Activated naive CD8-positive, alpha-beta T cell treated with anti-CD3 and anti-CD28 coated beads for 36 hours (primary cell): Measurements from ENCODE around the gene GPC6. TPM values are rescaled to one million over a fixed set of nuclear protein-coding genes. Genes with fewer than 3 reads are reported as not detected.

Experiments used
- DNase-seq: peaks from one replicate; pipeline ENCODE4 v3.0.0; 2021
- H3K27ac Mint-ChIP-seq: one replicate; pipeline ENCODE4 v1.8.0; 2022; ENCODE audit warnings: mild to moderate bottlenecking, moderate library complexity, mixed read lengths
- H3K27me3 Mint-ChIP-seq: one replicate; pipeline ENCODE4 v1.8.0; 2022; ENCODE audit warnings: mild to moderate bottlenecking, mixed read lengths
- H3K36me3 Mint-ChIP-seq: one replicate; pipeline ENCODE4 v1.8.0; 2021; ENCODE audit warnings: mild to moderate bottlenecking, mixed read lengths
- H3K4me1 Mint-ChIP-seq: one replicate; pipeline ENCODE4 v1.8.0; 2021; ENCODE audit warnings: mixed read lengths
- H3K4me3 Mint-ChIP-seq: one replicate; pipeline ENCODE4 v1.8.0; 2022; ENCODE audit warnings: mild to moderate bottlenecking, moderate library complexity, mixed read lengths
- H3K9me3 Mint-ChIP-seq: one replicate; pipeline ENCODE4 v1.8.0; 2022; ENCODE audit warnings: mixed read lengths
- total RNA-seq, 2 experiments: library from RNA; stranded (reverse); gene quantifications; one replicate each; pipeline ENCODE4 v1.2.3, GENCODE V29; 2021

The GPC6 gene
- total RNA-seq, 2 experiments from 2014 or later: not detected

- DNase-seq: no peak
- Mint-ChIP-seq H3K36me3 (no peaks in the 10 kb centered on the region), H3K4me1 (peaks cover 3% of the 10 kb centered on the region), H3K27ac (no peak overlapping the region), H3K4me3 (no peak overlapping the region), H3K9me3 (no peaks in the 10 kb centered on the region), H3K27me3 (peaks cover 48% of the 10 kb centered on the region)
Measured at GRCh38 chr13:93224535-93224934, 2.1 kb upstream of the GPC6 start.

GRCh38 chr13:93225610-93226009 lies 997 bp upstream of the GPC6 start:
- peaks cover 58% of the 10 kb centered on the region for H3K27me3 Mint-ChIP-seq
- H3K4me3 Mint-ChIP-seq: no peak overlapping the region
- no peaks in the 10 kb centered on the region for H3K36me3 Mint-ChIP-seq
- no peaks in the 10 kb centered on the region for H3K9me3 Mint-ChIP-seq
- H3K27ac Mint-ChIP-seq: no peak overlapping the region
- no peak for DNase-seq
- peaks cover 3% of the 10 kb centered on the region for H3K4me1 Mint-ChIP-seq

GRCh38 chr13:93226065-93226622 lies 463 bp upstream of the GPC6 start:
- H3K9me3 Mint-ChIP-seq: no peaks in the 10 kb centered on the region
- no peak for DNase-seq
- peaks cover 60% of the 10 kb centered on the region for H3K27me3 Mint-ChIP-seq
- H3K4me1 Mint-ChIP-seq: peaks cover 3% of the 10 kb centered on the region
- H3K27ac Mint-ChIP-seq: no peak overlapping the region
- H3K4me3 Mint-ChIP-seq: no peak overlapping the region
- H3K36me3 Mint-ChIP-seq: no peaks in the 10 kb centered on the region

- no peaks in the 10 kb centered on the region for H3K36me3 Mint-ChIP-seq
- H3K27me3 Mint-ChIP-seq: peaks cover 60% of the 10 kb centered on the region
- H3K4me1 Mint-ChIP-seq: peaks cover 3% of the 10 kb centered on the region
- H3K27ac Mint-ChIP-seq: no peak overlapping the region
- no peak for DNase-seq
- H3K4me3 Mint-ChIP-seq: no peak overlapping the region
- no peaks in the 10 kb centered on the region for H3K9me3 Mint-ChIP-seq
Measured at GRCh38 chr13:93227280-93227877, 772 bp downstream of the GPC6 start.

- DNase-seq: no peak
- H3K27me3 Mint-ChIP-seq: peaks cover 60% of the 10 kb centered on the region
- H3K4me3 Mint-ChIP-seq: no peak overlapping the region
- no peaks in the 10 kb centered on the region for H3K9me3 Mint-ChIP-seq
- no peaks in the 10 kb centered on the region for H3K36me3 Mint-ChIP-seq
- no peak overlapping the region for H3K27ac Mint-ChIP-seq
- peaks cover 3% of the 10 kb centered on the region for H3K4me1 Mint-ChIP-seq
Measured at GRCh38 chr13:93227878-93228642, 1.5 kb downstream of the GPC6 start.

DNA sequence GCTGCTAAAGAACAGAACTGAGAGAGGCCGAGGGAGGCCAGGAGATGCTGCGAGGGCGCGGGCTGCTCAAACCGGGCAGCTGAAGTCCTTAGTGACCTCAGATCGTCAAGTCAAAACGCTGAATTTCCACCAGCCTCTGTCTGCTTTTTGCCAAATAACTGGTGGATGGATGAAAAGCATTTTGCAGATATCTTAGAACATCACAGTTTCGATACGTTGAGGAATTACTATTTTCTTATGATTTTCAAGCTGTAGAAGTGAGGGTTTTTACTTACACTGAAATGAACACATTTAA lies 2.0 kb downstream of the GPC6 start:
- H3K4me3 Mint-ChIP-seq: no peak overlapping the region
- H3K36me3 Mint-ChIP-seq: no peaks in the 10 kb centered on the region
- DNase-seq: no peak
- peaks cover 3% of the 10 kb centered on the region for H3K4me1 Mint-ChIP-seq
- no peak overlapping the region for H3K27ac Mint-ChIP-seq
- H3K27me3 Mint-ChIP-seq: peaks cover 60% of the 10 kb centered on the region
- H3K9me3 Mint-ChIP-seq: no peaks in the 10 kb centered on the region

DNA sequence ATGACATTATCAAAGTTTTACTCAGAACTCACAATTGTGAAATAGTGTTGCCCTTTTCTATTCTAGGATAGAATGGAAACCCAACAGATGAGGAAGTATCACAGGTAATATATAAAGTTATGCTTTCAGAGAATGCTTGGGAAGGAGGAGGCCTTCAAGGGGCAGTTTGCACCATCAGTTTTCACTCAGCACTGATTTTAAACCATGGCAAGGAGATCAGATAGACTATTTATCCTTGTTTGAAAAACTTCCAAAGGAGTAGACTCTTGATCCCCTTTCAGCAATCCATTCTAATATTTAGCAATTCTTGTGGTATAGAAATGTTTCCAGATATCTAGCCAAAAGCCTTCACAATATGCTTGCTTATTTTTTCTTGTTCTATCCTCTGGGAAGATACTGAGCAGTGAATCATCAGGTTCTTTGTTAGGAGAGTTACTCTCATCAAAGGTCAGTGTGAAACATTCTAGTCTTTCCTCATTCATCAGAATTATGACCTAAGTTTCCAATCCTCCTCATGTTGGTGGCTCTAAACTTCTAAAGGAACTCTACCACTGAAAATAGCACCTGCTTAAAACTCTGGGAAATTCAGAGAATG lies 3.8 kb downstream of the GPC6 start:
- DNase-seq: no peak
- Mint-ChIP-seq H3K9me3 (no peaks in the 10 kb centered on the region), H3K4me3 (no peak overlapping the region), H3K4me1 (peaks cover 3% of the 10 kb centered on the region), H3K27ac (no peak overlapping the region), H3K27me3 (peaks cover 51% of the 10 kb centered on the region), H3K36me3 (no peaks in the 10 kb centered on the region)

DNA sequence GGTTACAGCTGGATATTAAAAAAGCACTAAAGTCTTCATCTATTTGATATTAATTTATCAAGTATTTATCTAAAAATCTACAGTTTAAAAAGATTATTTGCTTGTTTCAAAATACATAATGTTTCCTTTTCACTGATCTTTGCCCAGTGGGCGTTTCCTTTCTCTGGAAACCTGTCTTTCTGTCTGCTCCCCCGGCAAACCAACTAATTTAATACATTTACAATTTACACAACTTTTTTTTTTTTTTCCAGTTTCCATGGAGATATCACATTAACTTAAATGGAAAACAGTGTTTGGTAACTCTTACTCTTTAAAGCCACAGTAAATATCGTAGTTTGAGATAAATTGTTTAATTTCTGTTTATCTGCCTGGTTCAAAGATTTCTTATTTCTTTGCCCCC lies 5.3 kb downstream of the GPC6 start:
- H3K27me3 Mint-ChIP-seq: peaks cover 36% of the 10 kb centered on the region
- H3K27ac Mint-ChIP-seq: no peak overlapping the region
- no peaks in the 10 kb centered on the region for H3K9me3 Mint-ChIP-seq
- peaks cover 3% of the 10 kb centered on the region for H3K4me1 Mint-ChIP-seq
- no peak for DNase-seq
- no peaks in the 10 kb centered on the region for H3K36me3 Mint-ChIP-seq
- H3K4me3 Mint-ChIP-seq: no peak overlapping the region

DNA sequence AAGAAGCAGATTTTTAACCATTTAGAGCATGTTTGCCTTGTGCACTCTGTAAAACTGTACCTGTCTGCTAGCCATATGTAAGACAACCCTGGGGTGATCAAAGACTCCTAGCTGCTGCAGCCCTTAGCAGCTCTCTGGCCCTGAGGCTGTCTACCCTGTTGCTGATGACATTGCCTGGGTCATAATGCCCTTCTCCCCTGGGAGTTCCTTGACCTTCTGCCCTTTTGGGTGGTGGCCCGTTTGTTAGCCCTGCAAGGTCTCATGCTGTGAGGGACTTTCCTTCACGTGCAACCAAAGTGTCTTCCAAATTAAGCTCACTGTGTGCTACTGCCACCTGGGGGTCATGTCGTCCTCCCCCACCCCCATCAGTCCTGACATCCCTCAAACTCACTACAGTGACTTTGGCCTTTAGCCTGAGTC lies 7.4 kb downstream of the GPC6 start:
- no peak for DNase-seq
- no peak overlapping the region for H3K4me3 Mint-ChIP-seq
- H3K27ac Mint-ChIP-seq: no peak overlapping the region
- no peaks in the 10 kb centered on the region for H3K4me1 Mint-ChIP-seq
- peaks cover 8% of the 10 kb centered on the region for H3K9me3 Mint-ChIP-seq
- no peaks in the 10 kb centered on the region for H3K36me3 Mint-ChIP-seq
- H3K27me3 Mint-ChIP-seq: peaks cover 17% of the 10 kb centered on the region

DNA sequence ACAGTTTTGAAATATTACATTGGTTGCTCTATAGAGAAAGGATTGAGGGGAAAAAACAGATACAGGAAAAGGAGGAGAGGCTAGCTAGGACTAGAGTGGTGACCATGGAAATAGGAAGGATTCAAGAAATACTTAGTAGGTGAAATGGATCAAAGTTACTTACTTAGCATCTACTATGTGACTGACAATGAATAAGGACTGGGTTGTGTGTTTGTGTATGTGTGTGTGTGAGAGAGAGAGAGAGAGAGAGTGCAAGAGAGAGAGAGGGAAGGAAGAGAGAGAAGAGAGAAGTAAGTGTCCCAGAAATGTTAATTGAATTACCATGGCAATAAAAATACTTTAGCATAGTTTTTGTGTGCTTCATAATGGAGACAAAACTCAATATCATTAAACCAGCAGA lies 7.9 kb downstream of the GPC6 start:
- Mint-ChIP-seq H3K27ac (no peak overlapping the region), H3K4me3 (no peak overlapping the region), H3K9me3 (peaks cover 9% of the 10 kb centered on the region), H3K27me3 (peaks cover 14% of the 10 kb centered on the region), H3K4me1 (no peaks in the 10 kb centered on the region), H3K36me3 (no peaks in the 10 kb centered on the region)
- no peak for DNase-seq

DNA sequence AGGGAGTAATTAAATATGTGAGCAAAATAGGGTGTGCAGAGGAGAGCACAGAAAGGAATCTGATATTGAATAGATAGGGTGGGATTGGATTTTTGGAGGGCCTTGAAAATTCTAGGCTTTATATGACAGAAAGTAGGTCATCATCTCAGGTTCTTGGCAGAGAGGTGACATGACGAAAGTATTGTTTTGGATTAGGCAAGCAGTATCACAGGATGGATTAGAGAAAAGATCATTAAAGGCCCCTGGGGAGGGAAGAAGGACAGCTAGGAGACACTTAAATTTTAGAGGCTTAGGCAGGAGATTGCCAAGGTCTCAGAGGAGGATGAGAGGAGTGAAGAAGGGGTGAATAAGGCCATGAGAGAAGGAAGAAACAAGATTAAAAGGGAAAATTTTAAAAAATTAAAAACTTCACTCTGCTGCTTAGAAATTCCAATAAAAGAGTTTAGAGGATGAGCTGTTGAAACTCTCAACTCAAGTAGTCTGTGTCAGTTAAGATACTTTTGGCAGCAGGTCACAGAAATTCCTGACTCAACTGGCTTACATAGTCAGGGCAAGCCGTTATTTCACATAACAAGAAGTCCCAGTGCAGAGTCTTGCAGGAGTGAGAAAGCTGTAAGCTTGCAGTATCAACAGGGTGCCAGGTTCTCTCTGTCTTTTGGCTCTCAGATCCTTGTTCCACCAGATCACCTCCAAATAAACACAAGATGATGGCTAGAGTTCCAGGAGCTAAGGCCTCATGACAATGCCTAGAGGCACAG lies 8.8 kb downstream of the GPC6 start:
- Mint-ChIP-seq H3K27me3 (peaks cover 4% of the 10 kb centered on the region), H3K27ac (no peak overlapping the region), H3K4me3 (no peak overlapping the region), H3K9me3 (peaks cover 9% of the 10 kb centered on the region), H3K36me3 (no peaks in the 10 kb centered on the region), H3K4me1 (no peaks in the 10 kb centered on the region)
- DNase-seq: no peak

DNA sequence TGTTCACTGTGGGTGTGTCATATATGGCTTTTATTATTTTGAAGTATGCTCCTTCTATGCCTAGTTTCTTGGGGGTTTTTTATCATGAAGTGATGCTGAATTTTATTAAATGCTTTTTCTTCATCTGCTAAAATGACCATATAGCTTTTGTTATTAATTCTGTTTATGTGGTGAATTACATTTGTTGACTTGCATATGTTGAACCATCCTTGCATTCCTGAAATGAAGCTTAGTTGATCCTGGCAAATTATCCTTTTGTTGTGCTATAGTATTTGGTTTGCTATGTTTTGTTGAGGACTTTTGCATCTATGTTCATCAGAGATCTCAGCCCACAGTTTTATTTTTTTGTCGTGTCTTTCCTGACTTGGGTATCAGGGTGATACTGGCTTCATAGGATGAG lies 12.1 kb downstream of the GPC6 start:
- H3K27me3 Mint-ChIP-seq: peaks cover 4% of the 10 kb centered on the region
- no peak overlapping the region for H3K27ac Mint-ChIP-seq
- peaks cover 9% of the 10 kb centered on the region for H3K9me3 Mint-ChIP-seq
- no peaks in the 10 kb centered on the region for H3K36me3 Mint-ChIP-seq
- no peaks in the 10 kb centered on the region for H3K4me1 Mint-ChIP-seq
- no peak for DNase-seq
- no peak overlapping the region for H3K4me3 Mint-ChIP-seq

GRCh38 chr13:93243375-93244063 lies 16.9 kb downstream of the GPC6 start:
- Mint-ChIP-seq H3K4me1 (no peaks in the 10 kb centered on the region), H3K27ac (no peak overlapping the region)

GRCh38 chr13:93244141-93244917 lies 17.7 kb downstream of the GPC6 start:
- Mint-ChIP-seq H3K27ac (no peak overlapping the region), H3K4me3 (no peak overlapping the region), H3K4me1 (no peaks in the 10 kb centered on the region), H3K36me3 (no peaks in the 10 kb centered on the region), H3K27me3 (peaks cover 16% of the 10 kb centered on the region), H3K9me3 (no peaks in the 10 kb centered on the region)
- DNase-seq: no peak

More at GRCh38 chr13:93243375-93244063, 16.9 kb downstream of the GPC6 start:
- Mint-ChIP-seq H3K36me3 (no peaks in the 10 kb centered on the region), H3K27me3 (peaks cover 16% of the 10 kb centered on the region), H3K9me3 (peaks cover 6% of the 10 kb centered on the region), H3K4me3 (no peak overlapping the region)
- DNase-seq: no peak
